HG02571 (cell line): ENCODE measurements around the gene CLEC11A.
"Not testable (repeated sequence)": the region's sequence is repeated elsewhere in the genome, so short reads cannot be mapped to it uniquely, and the experiment has no call there.

Experiments
- ATAC-seq: cut with Tn5 transposase; IDR thresholded peaks from one replicate; pipeline ENCODE4 v1.9.1; 2021; ENCODE audit warnings: mild to moderate bottlenecking, moderate library complexity; ENCODE audit not compliant: unreplicated experiment

CLEC11A gene

GRCh38 chr19:50721441-50722137 lies 1.6 kb upstream of the CLEC11A start:
- no peak for ATAC-seq

DNA sequence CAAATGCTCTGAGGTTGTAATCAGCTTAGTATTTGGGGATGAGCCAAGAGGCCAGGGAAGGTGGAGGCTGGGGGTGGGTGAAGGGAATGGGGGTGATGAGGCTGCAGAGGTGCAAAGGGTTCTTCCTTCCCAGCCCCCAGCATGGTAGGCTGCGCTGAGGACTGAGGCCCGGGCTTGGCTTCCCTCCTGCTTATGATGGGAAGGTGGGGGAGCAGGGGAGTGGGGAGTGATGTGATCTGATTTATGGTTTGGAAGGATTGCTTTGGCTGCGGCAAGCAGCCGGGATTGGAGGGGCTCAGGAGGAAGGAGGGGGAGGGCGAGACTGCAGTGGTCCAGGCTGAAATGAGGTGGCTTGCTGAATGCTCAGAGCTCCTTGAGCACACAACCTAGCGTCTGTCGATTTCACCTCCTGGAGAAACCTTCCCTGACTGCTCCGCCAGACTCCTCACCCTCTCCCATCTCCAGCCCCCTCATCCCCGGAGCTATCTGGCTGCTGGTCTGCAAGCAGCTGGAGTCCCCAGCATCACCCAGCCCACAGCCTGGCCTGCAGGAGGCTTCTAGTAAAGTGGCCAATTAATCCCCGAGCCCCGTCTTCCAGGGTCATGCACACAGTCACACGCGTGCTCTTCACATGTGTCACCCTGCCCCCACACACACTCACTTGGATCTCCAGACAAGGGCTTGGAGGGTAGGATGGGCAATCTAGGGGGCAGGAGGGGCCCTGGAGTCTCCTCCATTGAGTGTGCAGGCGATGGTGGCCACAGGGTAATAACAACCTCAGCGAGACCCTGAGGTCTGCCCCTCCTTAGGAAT lies 757 bp upstream of the CLEC11A start:
- no peak for ATAC-seq

GRCh38 chr19:50723735-50724521 lies 764 bp downstream of the CLEC11A start:
- ATAC-seq, result no peak

DNA sequence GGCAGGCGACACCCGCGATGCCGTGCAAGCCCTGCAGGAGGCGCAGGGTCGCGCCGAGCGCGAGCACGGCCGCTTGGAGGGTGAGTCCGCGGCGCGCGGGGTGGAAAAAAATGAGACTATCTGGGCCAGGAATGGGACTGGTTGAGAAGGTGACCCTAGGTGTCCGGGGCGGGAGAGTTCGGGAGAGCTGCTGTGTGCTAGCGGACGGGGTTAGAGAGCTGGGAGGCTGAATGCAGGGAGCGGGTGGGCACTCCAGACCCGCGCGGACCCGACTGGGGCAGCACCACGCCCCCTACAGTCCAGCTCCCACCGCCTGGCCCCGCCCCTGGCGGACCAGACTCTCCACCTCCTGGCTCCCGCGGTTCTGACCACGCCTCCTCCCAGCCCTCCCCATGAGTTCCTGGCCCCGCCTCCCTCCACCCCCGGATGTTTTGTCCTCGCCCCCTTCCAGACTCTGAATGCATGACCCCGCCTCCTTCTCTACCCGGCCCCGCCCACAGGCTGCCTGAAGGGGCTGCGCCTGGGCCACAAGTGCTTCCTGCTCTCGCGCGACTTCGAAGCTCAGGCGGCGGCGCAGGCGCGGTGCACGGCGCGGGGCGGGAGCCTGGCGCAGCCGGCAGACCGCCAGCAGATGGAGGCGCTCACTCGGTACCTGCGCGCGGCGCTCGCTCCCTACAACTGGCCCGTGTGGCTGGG lies 1.5 kb downstream of the CLEC11A start:
- ATAC-seq, result peak; percentile 55

DNA sequence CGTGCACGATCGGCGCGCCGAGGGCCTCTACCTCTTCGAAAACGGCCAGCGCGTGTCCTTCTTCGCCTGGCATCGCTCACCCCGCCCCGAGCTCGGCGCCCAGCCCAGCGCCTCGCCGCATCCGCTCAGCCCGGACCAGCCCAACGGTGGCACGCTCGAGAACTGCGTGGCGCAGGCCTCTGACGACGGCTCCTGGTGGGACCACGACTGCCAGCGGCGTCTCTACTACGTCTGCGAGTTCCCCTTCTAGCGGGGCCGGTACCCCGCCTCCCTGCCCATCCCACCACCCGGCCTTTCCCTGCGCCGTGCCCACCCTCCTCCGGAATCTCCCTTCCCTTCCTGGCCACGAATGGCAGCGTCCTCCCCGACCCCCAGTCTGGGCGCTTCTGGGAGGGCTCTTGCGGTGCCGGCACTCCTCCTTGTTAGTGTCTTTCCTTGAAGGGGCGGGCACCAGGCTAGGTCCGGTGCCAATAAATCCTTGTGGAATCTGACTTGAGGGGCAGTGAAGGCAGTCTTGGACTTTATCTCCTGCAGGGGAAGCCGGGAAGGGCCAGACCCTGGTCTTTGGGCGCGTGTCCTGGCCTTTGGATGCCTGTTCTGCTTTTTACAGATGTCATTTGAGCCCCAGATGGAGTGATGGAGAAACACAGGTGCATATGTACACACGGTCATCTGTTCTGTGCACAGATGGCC lies 2.2 kb downstream of the CLEC11A start:
- ATAC-seq, result peak; percentile 14

DNA sequence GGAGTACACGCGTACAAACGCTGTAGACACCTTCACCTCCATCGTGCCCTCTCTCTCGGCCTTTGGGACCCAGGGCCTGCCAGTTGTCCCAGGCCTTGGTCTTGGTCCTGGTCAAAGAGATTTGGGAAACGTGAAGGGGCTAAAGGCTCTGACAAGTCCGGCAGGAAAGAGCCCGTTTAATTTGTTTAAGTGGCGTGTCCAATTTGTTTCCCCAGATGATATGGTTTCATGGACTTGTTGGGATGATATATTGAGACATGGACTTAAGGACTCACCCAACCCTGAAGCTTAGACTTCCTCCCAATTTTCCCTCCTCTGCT lies 2.7 kb downstream of the CLEC11A start:
- no peak for ATAC-seq

GRCh38 chr19:50728084-50728737 lies 5.0 kb downstream of the CLEC11A start:
- no peak for ATAC-seq

- no peak for ATAC-seq
Observed at GRCh38 chr19:50729894-50730293, 6.7 kb downstream of the CLEC11A start.

DNA sequence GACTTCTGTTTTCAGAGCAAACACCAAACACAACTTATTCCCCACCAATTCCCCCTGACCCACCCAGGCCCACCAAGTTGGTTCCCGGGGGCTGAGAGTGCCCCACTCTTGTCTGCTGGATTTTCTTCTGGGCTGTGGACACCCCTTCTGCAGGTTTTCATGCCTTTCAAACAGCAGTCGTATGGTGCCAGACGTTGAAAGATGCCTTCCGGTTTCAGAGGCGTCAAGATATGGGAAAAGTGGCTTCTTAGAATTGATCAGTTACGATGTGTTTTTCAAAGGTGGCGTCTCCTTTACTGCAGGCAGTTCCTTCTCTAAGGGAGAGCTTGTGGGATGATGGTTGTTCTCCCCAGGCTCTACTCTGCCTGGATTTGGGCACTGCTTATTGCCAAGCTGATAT lies 12.7 kb downstream of the CLEC11A start:
- ATAC-seq, result no peak

DNA sequence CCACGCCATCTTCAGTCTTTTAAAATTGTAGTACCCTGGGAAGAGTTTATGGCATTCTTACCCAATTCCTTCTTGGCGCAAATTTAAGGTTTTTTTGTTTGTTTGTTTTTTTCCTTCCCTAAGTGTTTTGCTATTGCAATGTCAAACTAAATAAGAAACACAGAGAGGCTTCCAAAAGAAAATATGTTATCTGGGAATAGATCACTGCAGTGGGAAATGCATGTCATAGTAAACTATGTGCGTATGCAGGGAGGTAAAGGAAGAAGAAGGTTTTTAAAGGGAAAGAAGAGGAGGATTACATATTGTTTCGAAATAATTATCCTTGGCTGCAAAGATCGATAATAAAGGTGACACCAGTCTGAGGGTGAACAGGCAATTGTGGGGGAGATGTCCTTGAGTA lies 13.2 kb downstream of the CLEC11A start:
- ATAC-seq, result no peak

DNA sequence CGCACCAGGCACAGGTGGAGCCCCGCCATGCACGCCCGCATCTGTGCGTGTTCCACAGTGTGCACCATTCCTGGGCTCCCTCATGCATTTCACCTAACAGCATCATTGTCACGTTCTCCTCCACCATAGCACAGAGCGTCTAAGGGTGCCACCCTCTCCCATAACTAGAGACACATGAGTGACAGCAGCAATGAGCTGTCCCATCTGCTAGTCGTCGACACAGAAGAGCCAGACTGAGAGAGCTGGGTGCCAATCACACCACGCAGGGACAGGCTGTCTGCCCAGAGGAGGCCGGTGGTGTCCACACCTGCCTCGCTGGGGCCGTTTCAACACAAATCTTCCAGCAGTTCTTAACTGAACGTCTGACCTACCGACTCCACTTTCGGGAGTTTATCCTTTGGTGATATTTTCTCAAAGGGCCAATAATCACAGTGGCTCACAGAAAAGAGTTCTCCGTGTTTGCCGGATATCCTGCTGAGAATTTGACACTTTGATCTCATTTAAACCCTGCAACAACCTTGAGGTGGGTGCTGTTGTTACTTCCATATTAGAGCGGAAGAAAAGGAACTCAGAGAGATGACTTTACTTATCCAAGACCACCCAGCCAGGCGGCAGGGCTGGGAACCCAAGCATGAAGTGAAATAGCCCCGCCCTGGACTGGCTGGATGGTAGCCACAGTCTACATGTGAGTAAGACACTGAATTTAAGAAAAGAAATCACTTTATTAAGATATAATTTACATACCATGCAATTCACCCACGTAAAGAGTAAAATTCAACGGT lies 16.2 kb downstream of the CLEC11A start:
- ATAC-seq, result no peak

- no peak for ATAC-seq
Observed at GRCh38 chr19:50739914-50740426, 16.8 kb downstream of the CLEC11A start.

DNA sequence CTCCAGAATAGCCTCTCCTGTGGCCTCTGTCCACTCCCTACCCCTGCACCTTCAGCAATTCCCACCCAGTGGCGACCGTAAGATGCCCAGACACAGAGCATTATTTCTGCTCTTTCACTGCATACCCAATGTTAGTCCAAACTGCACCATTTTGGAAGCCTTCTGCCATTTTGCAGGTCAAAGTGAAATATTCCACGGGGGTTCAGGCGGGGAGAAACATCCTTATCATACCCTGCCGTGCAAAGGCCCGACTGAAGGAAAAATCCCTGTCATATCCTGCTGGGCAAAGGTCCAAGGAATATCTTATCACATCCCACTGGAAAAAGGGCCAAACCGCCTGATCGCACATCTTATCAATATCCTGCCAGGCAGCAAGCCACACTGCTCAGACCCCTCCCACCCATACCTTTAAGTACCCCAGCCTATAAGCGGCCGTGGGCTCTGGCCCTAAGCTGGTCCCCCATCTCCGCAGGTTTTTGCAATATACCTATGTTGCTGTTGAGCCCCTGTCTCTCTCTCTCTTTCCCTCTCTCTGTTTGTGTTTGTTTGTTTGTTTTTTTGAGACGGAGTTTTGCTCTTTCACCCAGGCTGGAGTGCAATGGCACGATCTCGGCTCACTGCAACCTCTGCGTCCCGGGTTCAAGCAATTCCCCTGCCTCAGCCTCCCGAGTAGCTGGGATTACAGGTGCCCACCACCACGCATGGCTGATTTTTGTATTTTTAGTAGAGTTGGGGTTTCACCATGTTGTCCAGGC lies 18.2 kb downstream of the CLEC11A start:
- ATAC-seq, result no peak

DNA sequence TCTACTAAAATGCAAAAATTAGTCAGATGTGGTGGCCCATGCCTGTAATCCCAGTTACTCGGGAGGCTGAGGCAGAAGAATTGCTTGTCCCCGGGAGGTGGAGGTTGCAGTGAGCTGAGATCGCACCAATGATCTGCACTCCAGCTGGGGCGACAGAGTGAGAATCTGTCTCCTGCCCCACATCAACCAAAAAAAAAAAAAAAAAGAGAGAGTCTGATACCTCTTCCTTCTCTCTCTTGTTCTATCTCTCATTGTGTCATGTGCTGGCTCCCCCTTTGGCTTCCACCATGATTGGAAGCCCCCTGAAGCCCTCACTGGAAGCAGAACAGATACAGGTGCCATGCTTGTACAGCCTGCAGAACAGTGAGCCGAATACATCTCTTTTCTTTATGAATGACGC lies 20.4 kb downstream of the CLEC11A start:
- no peak for ATAC-seq

GRCh38 chr19:50745221-50745620 lies 22.1 kb downstream of the CLEC11A start:
- ATAC-seq, result no peak

DNA sequence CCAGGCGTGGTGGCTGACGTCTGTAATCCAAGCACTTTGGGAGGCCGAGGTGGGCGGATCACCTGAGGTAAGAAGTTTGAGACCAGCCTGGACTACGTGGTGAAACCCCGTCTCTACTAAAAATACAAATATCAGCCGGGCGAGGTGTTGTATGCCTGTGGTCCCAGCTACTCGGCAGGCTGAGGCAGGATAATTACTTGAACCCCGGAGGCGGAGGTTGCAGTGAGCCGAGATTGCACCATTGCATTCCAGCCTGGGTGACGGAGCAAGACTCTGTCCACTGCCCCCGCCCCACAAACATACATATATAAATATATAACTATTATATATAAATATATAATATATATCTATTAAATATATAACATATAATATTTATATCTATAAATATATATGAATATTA lies 24.0 kb downstream of the CLEC11A start:
- not testable (repeated sequence) for ATAC-seq

GRCh38 chr19:50749490-50749889 lies 26.3 kb downstream of the CLEC11A start:
- ATAC-seq, result no peak

DNA sequence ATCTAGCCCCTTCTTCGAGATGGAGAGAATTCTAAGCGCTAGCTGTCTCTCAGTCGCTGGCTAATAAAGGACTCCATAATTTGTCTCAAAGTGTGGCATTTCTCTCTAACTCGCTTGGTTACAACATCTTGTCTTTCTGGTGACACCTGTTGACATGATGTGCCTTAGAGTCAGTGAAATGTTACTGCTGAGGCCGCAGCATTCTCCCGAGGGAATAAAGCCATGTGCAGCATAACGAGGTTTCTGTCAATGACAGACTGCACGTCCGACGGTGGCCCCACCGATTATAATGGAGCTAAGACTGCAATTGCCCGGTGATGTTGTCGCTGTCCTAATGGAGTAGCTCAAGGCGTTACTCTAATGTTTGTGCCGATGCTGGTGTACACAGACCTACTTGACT lies 26.8 kb downstream of the CLEC11A start:
- ATAC-seq, result no peak
